KMS-11 (cell line): ENCODE measurements around the gene LAIR2.

ENCODE experiments used
- H2AFZ ChIP-seq: fragments of 200-600 bp; sonication (generic); 2 replicates; pipeline ENCODE4 v1.6.1; 2016; ENCODE audit warnings: antibody characterized with exemption, mixed run types, low read depth
- H3K27ac ChIP-seq: fragments of 200-600 bp; sonication (generic); 2 replicates; pipeline ENCODE4 v1.6.1; 2016; ENCODE audit warnings: mild to moderate bottlenecking, mixed run types
- H3K27me3 ChIP-seq: fragments of 200-600 bp; sonication (generic); 2 replicates; pipeline ENCODE4 v1.6.1; 2017; ENCODE audit warnings: mild to moderate bottlenecking, low read depth, mixed run types, moderate library complexity; ENCODE audit not compliant: insufficient read depth
- H3K36me3 ChIP-seq: fragments of 200-600 bp; sonication (generic); 2 replicates; pipeline ENCODE4 v1.6.1; 2017; ENCODE audit warnings: mild to moderate bottlenecking, mixed run types; ENCODE audit not compliant: insufficient read depth
- H3K4me1 ChIP-seq: fragments of 200-600 bp; sonication (generic); 2 replicates; pipeline ENCODE4 v1.6.1; 2016; ENCODE audit warnings: mild to moderate bottlenecking, low read depth, mixed run types; ENCODE audit not compliant: poor library complexity, severe bottlenecking
- H3K4me2 ChIP-seq: fragments of 200-600 bp; sonication (generic); 2 replicates; pipeline ENCODE4 v1.7.0; 2016; ENCODE audit warnings: mild to moderate bottlenecking, mixed run types
- H3K4me3 ChIP-seq: fragments of 200-600 bp; sonication (generic); IDR thresholded peaks from 2 replicates; pipeline ENCODE4 v1.6.1; 2017; ENCODE audit warnings: low read depth, low read length, mixed read lengths; ENCODE audit not compliant: insufficient read depth
- H3K79me2 ChIP-seq: fragments of 200-600 bp; sonication (generic); 2 replicates; pipeline ENCODE4 v1.6.1; 2016; ENCODE audit warnings: low read depth, mixed run types; ENCODE audit not compliant: insufficient read depth
- H3K9ac ChIP-seq: fragments of 200-600 bp; sonication (generic); 2 replicates; pipeline ENCODE4 v1.6.1; 2016; ENCODE audit warnings: mild to moderate bottlenecking, mixed run types
- H4K20me1 ChIP-seq: fragments of 200-600 bp; sonication (generic); 2 replicates; pipeline ENCODE4 v1.6.1; 2016; ENCODE audit warnings: mild to moderate bottlenecking, mixed run types; ENCODE audit not compliant: insufficient read depth
- CTCF ChIP-seq: fragments of 200-600 bp; sonication (generic); conservative IDR thresholded peaks from 2 replicates; pipeline ENCODE4 v1.6.1; 2017; ENCODE audit warnings: low read depth, mild to moderate bottlenecking, antibody characterized with exemption, low read length, moderate library complexity, mixed read lengths

Gene LAIR2

GRCh38 chr19:54554006-54554405 lies 51.4 kb downstream of the LAIR2 start:
- H3K4me3 ChIP-seq: no peak overlapping the region
- H3K27ac ChIP-seq: no peak overlapping the region
- no peak overlapping the region for H2AFZ ChIP-seq
- no peak overlapping the region for H3K9ac ChIP-seq
- H4K20me1 ChIP-seq: no peaks in the 10 kb centered on the region
- H3K27me3 ChIP-seq: peaks cover 3% of the 10 kb centered on the region; the same call in 1 of the 2 replicates
- H3K79me2 ChIP-seq: no peaks in the 10 kb centered on the region
- no peaks in the 10 kb centered on the region for H3K4me1 ChIP-seq
- no peaks in the 10 kb centered on the region for H3K36me3 ChIP-seq
- no peak for TF ChIP-seq CTCF
- no peak overlapping the region for H3K4me2 ChIP-seq

- Histone ChIP-seq H3K4me1 (no peaks in the 10 kb centered on the region), H4K20me1 (no peaks in the 10 kb centered on the region), H3K27me3 (peaks cover 4% of the 10 kb centered on the region; the same call in 1 of the 2 replicates), H3K4me3 (no peak overlapping the region), H3K9ac (no peak overlapping the region), H3K36me3 (no peaks in the 10 kb centered on the region), H2AFZ (no peak overlapping the region), H3K27ac (no peak overlapping the region), H3K4me2 (no peak overlapping the region), H3K79me2 (no peaks in the 10 kb centered on the region)
- no peak for TF ChIP-seq CTCF
Observed at GRCh38 chr19:54554896-54555295, 52.3 kb downstream of the LAIR2 start.

DNA sequence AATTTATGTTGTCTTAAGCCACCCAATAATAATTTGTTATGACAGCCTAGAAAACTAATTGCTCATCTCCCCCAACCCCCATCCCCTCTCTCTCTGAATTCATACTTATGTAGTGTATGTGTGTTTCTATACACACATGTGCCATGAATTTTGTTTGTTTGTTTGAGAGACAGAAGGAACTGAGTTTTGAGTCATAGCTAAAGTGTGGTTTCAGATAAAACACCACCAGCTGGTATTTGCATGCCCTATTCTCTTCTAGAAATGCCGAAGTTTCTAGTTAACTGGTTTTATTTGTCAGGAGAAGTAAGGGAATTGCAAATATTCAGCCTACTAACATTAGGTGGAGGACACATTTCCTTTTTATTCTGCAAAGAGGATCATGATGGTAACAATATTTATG lies 53.6 kb downstream of the LAIR2 start:
- Histone ChIP-seq H3K79me2 (no peaks in the 10 kb centered on the region), H3K9ac (no peak overlapping the region), H3K27me3 (peaks cover 10% of the 10 kb centered on the region; the same call in 1 of the 2 replicates), H3K27ac (no peak overlapping the region), H4K20me1 (no peaks in the 10 kb centered on the region), H3K4me3 (no peak overlapping the region), H3K4me1 (no peaks in the 10 kb centered on the region), H2AFZ (no peak overlapping the region), H3K4me2 (no peak overlapping the region), H3K36me3 (no peaks in the 10 kb centered on the region)
- TF ChIP-seq CTCF: no peak

DNA sequence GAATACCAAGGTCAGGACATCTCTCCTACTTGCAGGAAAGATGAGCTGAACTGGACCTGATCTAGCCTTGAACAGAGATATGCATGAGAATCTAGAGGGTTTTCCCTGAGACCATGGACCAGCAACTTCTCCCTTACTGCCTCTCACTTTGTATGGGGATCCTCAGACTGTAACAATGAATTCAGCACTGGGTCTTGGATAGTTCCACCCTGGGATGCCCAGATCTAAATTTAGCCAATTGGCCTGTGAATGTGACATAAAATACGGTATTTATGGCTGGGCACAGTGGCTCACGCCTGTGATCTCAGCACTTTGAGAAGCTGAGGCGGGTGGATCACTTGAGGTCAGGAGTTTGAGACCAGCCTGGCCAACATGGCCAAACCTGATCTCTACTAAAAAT lies 55.7 kb downstream of the LAIR2 start:
- no peaks in the 10 kb centered on the region for H3K79me2 ChIP-seq
- peaks cover 10% of the 10 kb centered on the region; the same call in 1 of the 2 replicates for H3K27me3 ChIP-seq
- H3K36me3 ChIP-seq: no peaks in the 10 kb centered on the region
- H3K4me2 ChIP-seq: no peak overlapping the region
- H4K20me1 ChIP-seq: no peaks in the 10 kb centered on the region
- no peaks in the 10 kb centered on the region for H3K4me1 ChIP-seq
- H3K9ac ChIP-seq: no peak overlapping the region
- H2AFZ ChIP-seq: no peak overlapping the region
- H3K27ac ChIP-seq: no peak overlapping the region
- H3K4me3 ChIP-seq: no peak overlapping the region
- TF ChIP-seq CTCF: no peak
